RKO (cell line): ENCODE results near the gene KRTAP5-7.
"Not testable (repeated sequence)": the region's sequence is repeated elsewhere in the genome, so short reads cannot be mapped to it uniquely, and the experiment has no call there.

Experiments used
- DNase-seq: peaks from one replicate; pipeline ENCODE4 v3.0.0-alpha.2; 2016; ENCODE audit warnings: low spot score

The KRTAP5-7 gene

GRCh38 chr11:71532036-71532610 is 5.1 kb downstream of the KRTAP5-7 start:
- no peak for DNase-seq

DNA sequence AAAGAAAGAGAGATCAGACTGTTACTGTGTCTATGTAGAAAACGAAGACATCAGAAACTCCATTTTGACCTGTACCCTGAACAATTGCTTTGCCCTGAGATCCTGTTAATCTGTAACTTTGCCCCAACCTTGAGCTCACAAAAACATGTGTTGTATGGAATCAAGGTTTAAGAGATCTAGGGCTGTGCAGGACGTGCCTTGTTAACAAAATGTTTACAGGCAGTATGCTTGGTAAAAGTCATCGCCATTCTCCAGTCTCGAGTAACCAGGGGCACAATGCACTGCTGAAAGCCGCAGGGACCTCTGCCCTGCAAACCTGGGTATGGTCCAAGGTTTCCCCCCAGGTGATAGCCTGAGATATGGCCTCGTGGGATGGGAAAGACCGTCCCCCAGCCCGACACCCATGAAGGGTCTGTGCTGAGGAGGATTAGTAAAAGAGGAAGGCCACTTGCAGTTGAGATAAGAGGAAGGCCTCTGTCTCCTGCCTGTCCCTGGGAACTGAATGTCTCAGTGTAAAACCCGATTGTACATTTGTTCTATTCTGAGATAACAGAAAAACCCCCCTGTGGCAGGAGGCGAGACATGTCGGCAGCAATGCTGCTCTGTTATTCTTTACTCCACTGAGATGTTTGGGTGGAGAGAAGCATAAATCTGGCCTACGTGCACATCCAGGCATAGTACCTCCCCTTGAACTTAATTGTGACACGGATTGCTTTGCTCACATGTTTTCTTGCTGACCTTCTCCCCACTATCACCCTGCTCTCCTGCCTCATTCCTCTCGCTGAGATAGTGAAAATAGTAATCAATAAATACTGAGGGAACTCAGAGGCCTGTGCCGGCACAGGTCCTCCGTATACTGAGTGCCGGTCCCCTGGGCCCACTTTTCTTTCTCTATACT is 7.9 kb downstream of the KRTAP5-7 start:
- not testable (repeated sequence) for DNase-seq

GRCh38 chr11:71535825-71536224 is 8.8 kb downstream of the KRTAP5-7 start:
- DNase-seq = no peak

DNA sequence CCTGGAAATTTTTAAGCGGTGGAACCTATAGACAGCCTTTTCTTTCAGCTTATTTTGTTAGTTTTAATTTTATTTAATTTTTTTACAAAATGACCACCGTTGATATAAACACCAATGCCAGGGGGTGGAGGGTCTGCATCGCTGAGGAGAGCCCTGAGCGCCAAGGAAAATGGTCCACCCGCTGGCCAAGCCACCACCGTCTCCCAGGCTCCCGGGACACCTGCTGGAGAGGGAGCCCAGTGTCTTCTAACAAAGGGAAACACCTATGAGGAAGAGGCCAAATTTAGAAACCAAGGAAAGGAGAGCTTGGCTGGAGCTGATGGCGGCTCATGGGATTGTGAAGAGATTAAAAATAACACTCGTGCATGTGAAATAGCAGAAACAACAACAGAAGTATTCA is 10.5 kb downstream of the KRTAP5-7 start:
- no peak for DNase-seq

- DNase-seq = not testable (repeated sequence)
These were observed 11.1 kb downstream of the KRTAP5-7 start, which contains the start of gene KRTAP5-8 for GRCh38 chr11:71537977-71538665. Gene KRTAP5-8, plus strand, starts transcription at chr11:71538025. Its CDS starts 31 bp downstream, at chr11:71538056.

DNA sequence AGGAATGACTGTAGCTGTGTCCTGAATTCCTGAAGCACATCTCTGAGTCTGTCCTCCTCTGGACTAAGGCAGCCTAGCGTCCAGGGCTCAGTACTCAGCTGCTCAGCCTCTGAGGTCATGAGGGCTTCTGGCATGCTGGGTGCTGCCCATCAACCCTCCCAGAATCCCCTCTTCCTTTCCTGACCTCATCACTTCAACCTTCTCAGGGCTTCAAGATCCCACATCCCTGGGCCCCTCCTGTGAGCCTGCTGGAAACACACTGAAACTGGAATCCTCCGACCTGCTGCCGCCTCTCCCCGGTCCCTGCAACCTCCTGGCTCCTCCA is 11.6 kb downstream of the KRTAP5-7 start:
- DNase-seq = no peak

DNA sequence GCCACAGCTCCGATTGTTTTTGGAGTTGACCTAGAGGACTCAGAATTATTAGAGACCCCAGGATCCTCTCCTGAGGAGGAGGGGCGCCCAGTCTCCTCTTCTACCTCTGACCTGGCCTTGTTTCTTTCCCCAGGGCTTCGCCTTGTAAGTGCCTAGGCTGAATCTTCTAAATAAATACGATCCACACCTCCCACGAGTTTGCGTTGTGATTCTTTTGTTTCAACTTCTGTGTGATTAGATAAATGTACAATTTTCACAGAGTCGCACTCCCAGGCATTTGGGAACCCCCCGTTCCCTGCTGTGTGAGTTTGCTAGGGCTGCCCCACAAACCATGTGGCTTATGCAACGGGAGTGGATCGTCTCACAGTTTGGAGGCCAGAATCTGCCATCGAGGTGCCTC is 11.9 kb downstream of the KRTAP5-7 start:
- no peak for DNase-seq

DNA sequence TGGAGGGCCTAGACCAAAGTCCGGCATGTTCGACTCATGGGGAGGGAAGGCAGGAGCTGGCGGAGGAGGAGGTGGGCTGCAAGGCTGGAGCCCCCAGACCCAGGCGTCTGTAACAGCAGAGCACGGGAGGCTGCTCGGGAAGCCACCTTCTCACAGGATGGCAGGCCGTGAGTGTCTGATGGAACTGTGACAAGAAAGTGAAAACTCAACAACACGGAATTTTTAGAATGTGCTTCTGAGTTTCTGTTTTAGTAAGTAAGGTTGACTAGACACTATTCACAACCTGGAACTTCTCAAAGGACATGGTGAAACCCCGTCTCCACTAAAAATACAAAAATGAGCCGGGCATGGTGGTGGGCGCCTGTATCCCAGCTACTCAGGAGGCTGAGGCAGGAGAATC is 12.9 kb downstream of the KRTAP5-7 start:
- not testable (repeated sequence) for DNase-seq

- not testable (repeated sequence) for DNase-seq
These were observed 13.6 kb downstream of the KRTAP5-7 start for GRCh38 chr11:71540521-71541304.

- DNase-seq = no peak
These were observed 15.3 kb downstream of the KRTAP5-7 start for GRCh38 chr11:71542382-71542781.

GRCh38 chr11:71542879-71543777 is 16.1 kb downstream of the KRTAP5-7 start:
- no peak for DNase-seq

GRCh38 chr11:71543866-71544265 is 16.8 kb downstream of the KRTAP5-7 start:
- no peak for DNase-seq

- DNase-seq = no peak
These were observed 17.6 kb downstream of the KRTAP5-7 start for GRCh38 chr11:71544525-71545214.

DNA sequence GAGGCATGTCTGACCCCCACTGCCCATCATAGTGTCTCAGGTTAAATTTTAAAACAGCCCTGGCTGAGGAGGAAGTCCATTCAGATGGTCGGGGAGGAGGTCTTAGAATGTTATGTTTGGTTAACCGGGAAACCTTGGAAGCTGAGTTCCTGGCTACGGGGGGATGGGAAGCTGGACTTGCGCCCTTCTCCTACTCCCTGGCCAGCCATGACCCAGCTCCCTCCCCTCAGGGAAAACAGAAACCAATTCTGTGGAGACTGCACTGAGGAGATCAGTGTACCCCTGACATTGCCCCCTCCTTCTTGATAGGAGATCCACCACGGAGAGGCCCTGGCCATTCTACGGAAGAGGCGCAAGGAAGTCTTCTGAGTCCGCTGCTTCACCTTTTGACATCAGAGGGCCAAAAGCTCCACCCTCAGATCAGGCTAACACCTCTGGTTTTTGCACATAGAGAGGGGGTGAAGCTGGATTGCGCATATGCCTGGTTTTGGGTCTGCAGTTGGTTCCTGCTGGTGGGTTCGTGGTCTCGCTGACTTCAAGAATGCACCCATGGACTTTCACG is 18.4 kb downstream of the KRTAP5-7 start:
- DNase-seq = no peak

DNA sequence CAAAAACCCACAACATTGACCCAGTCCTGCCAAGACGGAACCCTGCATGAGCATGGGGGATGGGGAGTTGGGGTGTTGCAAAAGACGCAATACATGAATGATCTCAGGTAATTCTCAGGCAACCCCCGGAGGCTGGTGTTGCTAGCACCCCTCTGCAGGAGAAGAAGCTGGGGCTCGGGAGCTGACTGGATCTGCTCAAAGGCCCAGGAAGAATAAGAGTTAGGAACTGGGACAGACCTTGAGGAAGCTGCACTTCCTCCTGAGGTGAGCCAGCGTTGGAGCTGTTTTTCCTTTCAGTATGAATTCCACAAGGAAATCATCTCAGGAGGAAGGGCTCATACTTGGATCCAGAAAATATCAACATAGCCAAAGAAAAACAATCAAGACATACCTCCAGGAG is 21.1 kb downstream of the KRTAP5-7 start, which contains the start of gene KRTAP5-9:
Gene KRTAP5-9 (plus strand): TSS at position 301 of the 400 bp plus-strand sequence. CDS start 238 bp downstream, outside the sequence.
- no peak for DNase-seq

- DNase-seq = no peak
These were observed 21.7 kb downstream of the KRTAP5-7 start for GRCh38 chr11:71548716-71549151.

DNA sequence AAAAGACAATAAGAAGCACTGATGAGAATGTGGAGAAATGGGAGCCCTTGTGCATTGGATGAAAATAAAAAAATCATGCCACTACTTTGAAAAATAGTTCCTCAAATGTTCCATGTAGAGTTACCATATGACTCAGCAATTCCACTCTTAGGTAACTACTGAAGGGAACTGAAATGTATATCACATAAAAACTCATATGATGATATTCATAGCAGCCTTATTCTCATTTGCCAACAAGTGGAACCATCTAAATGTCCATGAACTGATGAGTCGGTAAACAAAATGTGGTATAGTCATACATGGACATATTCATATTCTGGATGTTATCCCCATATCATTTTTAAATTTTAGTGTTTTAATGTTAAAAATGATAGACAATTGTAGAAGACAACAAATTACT is 24.6 kb downstream of the KRTAP5-7 start:
- DNase-seq = no peak

DNA sequence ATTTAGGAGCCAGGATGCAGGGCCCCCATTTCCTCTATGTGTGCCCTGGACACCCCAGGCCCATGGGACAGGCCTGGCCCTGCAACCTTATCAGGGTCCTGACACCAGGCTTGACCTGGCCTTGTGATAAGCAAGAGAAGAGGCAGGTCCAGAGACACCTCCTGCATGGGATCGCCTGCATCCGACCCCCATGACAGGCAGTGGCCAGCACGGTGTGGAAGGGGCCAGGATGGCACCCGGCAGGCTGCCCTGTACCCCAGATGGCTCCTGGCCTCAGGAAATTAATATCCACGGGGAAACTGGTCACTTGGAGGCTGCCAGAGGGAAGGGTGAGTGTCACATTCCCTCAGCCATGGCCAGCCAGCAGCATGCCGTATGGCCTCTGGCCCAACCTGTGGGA is 27.9 kb downstream of the KRTAP5-7 start:
- DNase-seq = no peak

DNA sequence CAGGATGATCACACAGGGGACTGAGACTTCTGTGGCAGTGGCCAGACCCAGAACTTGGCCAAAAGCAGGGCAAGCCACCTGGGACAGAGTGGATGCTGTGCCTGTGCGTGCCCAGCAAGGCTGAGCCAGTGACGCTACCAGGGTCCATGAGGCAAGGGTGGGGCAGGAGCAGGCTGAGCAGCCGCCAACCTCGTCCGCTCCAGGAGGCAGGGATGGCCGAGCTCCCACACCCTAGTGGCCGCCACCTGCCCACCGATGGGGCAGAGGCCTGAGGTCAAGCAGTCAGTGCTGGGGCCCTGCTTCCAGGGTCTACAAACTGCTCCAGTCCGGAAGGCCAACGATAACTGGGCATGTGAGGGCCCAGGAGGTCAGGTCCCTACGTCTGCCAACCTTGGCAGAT is 28.4 kb downstream of the KRTAP5-7 start:
- no peak for DNase-seq

DNA sequence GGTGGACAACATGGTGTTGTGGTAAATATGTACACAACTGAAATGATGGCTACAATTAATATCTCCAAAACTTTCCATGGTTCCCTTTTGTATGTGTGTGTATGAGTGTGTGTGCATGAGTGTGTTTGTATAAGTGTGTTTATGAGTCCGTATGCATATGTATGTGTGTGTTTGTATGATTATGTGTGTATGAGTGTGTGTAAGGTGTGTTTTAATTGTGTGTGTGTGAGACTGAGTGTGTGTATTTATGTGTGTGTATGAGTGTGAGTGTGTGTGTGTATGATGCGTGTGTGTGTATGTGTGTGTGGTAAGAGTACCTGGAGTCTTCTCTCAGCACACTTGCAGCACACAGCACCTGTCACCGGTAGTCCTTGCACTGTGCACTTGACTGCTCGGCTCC is 29.0 kb downstream of the KRTAP5-7 start:
- no peak for DNase-seq
